AG20443 (cell line): Measurements from ENCODE around the gene CALU.
A peak's percentile ranks its signal among the peaks of the same experiment; 100 is the strongest.

Experiments
- DNase-seq: peaks from one replicate; pipeline ENCODE4 v3.0.0; 2012; ENCODE audit warnings: low spot score, mixed read lengths

Gene CALU

DNA sequence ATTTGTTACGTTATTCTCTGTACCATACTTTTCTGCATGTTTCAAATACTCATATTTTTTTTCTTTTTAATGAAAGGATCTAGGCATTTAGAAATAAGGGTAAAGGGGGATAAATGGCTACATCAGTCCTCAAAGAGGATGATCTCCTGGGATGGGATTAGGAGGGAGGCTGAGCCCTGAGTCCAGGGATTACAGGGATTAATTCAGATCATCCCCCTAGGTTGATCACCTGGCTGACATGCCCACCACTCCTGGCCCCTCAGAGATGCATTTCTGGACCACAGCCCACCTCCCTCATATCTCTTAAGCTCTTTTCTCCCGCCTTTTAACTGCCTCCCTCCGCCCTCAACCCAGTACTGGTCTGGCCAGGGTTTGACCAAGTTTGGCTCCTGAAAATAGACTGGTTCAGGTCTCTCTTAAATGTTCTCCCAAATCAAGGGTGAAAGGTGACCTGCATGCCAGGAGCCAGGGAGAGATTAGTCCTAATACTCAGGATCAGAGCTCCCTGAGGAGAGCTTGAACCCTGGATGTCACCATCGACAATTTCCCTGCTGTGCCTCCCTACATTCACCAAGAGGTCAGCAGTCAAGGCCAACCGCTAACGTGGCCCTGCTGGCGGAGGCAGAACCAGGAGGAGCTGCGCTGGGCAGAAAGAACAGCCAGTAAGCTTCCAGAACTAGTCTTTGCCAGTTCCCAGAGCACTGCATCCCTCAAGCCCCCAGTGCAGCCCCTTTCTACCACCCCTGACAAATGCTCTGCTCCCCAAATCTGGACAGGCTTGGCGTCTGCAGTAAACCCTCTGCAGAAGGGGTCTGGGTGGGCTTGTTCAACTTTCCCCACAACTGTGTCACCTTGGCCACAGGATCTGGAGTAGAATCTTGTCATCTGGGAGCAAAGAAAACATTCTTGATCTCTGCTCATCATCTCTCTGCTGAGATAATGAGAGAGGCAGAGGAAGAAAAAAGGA lies 49.6 kb downstream of the CALU start:
- DNase-seq: no peak

DNA sequence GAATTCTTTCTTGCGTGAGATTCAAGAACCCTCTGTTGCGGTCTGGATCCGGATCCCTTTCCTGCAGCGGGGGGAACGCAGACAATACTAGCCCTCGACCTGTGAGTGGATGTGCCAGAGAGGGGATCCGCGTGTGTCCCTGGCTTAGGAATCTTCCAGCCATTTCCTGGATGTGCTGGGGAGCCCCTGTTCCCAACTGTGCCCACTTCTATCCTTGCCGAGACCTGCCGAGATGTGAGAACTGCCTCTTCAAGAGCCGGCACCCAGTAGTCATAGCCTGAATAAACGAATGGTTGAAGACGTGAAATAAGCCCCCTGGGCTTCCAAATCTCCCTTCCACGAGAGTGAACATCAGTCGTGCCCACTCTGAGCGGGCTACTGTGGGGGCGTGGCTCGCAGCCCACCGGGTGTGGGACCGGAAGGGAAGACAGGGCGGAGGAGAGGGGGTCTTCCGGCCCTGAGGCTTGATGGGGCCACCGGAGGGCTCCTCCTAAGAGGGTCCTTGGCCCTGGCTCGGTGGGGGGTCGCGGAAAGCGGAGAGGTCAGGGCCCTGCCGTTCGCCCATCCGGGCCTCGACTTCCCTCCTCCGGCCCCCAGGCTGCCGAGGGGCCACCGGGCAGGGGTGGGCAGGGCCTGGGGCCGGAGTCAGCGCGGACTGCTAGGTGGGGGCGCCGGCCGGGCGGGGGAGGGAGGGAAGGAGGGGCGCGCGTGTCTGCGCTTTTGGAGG lies 51.3 kb downstream of the CALU start:
- DNase-seq: no peak

DNA sequence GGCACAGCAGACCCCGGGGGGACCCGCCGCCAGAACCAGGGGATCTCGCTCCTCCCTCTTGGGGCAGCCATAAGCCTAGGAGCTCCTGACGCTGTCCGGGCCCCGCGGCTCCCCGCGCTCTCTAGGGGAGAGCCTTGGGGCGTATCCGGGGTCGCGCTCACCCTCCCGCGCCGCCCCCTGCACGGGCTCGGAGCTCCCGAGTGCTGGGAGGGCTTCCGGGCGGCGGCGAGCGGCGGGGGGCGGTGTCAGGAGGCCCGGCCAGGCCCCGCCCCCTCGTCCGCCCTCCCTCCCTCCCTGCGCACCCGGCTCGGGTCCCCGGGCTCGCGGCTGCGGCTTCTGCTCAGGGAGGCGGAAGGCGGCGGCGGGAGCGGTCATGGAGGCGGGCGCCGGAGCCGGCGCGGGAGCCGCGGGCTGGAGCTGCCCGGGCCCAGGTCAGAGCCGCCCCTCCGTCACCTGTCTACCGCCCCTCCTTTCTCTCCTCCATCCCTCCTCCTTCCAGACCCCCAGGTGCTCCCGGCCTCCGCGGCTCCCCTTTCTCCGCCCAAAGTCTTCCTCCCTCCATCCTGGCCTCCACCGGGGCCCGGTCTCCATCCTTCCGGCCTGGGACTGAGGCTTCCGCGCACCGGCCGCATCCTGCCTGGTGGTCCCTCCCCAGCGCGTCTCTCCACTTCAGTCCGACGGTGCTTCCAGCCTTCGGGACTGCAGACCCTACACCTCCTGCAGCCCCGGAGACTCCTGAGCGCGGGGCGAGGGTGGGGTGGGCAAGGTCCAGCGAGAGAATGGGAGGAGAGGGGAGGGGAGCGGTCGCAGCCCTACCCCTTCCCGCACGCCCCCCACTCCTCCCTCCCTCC lies 52.2 kb downstream of the CALU start, which contains the start of gene CCDC136:
TSS of gene CCDC136 (plus strand) at position 848 of the 851 bp plus-strand sequence. CDS start 444 bp downstream, outside the sequence.
- DNase-seq: peak; percentile 92

DNA sequence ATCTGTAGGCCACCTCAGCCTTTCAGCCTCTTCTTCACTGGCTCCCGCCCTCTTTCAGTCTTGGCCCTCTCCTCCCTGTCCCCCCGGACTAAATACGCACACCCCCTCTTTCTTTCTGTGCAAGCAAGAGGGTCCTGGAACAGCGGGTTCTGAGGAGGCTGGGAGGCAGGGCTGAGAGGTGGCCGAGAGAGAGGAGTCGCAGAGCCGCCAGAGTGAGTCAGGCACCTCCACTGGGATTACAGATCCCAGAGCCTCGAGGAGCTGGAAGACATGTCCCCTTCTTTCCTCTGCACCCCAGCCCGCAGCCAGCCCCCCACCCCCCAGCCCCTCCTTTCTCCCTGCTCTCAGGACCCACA lies 52.8 kb downstream of the CALU start:
- DNase-seq: peak; percentile 53

DNA sequence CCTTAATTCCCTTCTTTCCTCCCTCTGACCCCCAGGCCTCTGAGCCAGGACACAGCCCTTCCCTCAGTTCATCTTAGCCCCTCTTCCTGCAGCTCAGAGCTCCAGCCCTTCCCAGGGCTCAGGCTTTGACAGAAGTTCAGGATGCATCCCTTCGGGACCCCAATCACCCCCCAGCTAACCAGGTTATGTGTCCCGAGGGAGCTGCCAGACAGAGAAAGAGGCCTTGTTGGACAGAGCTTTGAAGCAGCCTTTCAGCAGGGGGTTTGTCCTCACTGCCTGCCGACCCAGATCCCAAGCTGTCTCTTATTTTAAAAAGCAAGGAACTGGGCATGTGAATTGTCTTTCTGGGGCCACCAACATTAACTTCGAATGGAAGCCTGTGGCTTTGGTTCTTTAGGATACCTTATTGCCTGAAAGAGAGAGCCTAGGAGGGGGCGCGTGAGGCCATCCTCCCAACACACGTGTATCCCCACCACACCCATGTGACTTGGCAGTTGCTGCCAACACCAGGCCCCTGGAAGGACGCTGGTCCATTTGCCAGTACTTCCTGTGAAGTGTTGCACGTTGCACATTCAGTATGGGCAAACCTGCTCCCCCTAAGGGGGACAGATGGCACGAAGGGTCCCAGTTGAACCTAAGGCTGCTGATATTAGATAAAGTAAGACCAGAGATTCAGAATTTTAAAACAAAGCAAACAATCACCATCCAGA lies 53.5 kb downstream of the CALU start:
- no peak for DNase-seq

DNA sequence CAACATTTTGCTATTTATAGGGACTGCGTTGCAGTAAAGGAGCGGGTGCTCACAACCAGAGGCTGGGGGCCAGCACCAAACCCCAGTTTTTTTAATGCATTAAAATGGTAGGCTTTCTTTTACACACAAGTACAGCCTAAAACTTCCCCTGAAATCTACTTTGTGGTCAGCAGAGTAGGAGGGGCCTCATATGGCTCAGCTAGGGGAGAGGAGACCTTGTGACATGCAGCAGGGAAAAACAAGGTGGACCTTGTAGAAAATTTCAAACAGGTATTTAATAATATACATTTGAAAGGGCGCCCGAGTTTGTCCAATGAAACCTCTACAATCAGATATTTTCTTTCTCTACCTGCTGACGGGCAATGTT lies 54.0 kb downstream of the CALU start:
- DNase-seq: no peak

DNA sequence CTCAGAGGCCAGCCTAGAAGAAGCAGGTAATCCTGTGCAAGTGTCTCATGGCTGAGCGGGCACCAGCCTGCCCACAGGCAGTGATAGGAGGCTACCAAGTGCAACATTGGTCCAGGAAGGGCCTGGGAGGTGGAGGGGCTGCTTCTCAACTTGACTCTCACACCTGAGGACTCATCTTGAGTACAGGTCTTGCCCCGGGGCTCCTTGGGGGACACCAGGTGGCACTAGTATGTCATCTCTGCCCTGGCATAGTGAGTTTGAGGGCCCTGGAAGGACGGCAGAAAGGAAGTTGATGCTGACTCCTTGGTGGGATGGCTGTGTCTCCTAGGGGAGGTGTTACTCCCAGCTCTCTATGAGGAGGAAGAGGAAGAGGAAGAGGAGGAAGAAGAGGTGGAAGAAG lies 54.9 kb downstream of the CALU start:
- DNase-seq: no peak

DNA sequence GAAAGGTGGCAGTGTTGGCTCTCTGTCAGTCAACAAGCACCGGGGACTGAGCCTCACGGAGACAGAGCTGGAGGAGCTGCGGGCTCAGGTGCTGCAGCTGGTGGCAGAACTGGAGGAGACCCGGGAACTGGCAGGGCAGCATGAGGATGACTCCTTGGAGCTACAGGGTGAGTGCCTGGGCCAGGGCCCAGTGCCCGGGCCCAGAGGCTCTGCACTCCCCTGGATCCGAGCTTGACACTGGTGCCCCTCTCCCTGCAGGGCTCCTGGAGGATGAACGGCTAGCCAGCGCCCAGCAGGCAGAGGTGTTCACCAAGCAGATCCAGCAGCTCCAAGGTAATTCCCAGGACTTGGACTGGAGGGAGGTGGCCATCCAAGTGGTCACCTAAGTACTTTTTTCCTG lies 55.3 kb downstream of the CALU start:
- no peak for DNase-seq

DNA sequence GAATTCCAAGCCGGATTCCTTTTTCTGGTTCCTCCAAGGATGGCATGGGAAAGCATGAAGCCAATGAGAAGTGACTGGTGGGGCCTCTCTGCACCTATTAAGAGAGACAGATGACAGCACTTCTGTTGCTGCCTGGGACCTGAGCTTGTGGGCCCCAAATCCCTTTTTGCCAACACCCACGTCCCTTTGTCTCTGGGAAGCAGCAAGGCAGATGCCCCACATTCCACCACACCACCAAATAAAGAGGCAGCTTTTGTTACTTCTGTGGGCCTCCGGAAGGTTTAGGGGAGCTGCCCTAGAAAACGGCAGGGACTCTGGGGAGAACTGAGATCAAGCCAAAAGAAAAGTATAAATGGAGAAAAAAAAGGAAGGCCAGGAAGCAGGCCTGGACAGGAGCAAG lies 56.0 kb downstream of the CALU start:
- no peak for DNase-seq

DNA sequence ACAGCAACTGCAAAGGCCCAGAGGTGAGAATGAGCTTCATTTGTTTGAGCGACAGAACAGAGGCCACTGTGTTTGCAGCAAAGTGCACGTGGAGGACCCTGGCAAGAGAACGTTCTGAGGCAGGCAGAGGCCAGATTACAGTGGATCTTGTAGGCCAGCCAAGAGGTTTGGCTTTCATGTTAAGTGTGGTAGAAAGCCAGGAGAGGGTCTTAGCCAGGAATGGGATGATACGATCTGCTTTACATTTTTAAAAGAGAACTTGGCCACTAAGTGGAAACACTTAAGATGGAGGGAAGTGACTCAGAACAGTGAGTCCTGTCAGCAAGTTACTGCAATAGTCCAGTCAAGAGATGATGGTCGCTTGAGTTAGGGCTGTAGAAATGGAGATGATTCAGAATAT lies 57.2 kb downstream of the CALU start:
- peak; percentile 31 for DNase-seq

DNA sequence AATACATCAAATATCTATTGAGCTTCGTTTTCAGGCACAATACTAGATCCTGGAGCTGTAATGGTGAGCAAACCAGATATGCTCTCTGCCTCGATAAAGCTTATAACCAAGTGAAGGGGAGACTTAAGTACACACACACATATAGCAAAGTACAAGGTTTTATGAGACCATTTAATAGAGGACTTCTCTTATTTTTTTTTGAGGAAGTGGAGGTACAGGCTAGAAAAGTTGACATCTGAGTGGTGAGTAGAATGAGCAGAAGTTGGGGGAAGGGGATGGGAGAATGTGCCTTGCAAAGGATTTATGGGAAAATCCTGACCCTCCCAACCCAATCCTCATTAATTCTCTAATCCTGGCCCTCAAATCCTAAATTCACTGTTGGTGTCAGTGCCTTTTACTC lies 60.3 kb downstream of the CALU start:
- no peak for DNase-seq

DNA sequence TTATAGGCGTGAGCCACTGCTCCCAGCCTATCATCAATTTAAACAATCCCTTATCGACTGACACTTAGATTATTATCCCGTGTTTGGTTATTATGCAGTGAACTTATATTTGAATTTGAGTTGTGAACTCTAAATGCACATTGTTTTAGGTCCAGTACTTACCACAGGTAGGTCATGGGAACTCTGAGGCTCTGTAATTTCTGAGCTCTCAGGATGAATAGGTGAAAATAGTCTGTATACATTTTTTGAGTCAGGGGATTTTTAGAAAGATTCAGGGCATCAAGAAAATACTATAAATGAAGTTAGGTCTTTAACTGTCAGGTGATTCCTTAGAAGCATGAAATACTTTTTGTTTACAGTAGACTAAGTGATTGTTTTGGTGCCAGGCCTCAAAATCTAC lies 61.4 kb downstream of the CALU start:
- DNase-seq: no peak

DNA sequence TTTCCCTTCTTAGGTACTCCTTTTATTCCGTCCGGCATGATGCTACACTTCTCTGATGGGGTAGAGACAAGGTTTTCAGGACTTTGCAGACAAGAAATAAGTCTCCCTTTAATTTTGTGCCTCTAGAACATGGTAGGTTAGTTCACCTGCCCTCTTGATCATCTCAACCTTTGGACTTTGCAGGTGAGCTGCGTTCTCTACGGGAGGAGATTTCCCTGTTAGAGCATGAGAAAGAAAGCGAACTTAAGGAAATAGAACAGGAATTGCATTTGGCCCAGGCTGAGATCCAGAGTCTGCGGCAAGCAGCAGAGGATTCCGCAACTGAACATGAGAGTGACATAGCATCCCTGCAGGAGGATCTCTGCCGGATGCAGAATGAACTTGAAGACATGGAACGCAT lies 61.8 kb downstream of the CALU start:
- no peak for DNase-seq

DNA sequence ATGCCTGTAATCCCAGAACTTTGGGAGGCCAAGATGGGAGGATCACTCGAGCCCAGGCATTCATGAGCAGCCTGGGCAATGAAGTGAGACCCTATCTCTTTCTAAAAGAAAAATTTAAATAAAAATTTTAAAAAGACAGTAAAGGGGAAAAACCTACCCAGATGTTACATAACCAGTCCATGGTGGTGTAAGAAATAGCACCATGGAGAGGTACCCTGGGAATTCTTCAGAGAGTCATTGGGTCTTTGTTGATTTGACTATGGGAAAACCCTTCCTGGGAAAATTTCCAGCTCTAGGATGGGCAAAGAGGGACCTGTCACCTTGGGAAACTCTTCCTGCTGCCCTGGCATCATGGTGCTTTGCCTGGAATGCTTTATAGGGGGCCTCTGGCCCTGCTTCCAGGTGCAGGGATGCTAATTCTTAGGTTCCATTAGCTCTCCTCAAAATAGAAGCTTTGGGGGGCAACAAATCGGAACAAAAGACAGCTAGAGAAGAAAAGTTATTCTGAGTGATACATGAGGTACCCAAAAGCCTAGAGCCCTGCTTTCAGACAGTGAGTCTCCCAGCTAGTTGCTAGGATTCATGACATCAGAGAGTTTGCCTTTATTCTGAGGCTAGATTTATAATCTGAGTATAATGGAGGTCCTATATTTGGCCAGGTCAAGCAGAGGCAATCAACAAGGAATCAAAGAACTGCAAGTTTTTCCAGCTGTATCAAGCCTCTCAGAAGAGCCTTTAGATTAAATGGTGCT lies 62.7 kb downstream of the CALU start:
- no peak for DNase-seq

DNA sequence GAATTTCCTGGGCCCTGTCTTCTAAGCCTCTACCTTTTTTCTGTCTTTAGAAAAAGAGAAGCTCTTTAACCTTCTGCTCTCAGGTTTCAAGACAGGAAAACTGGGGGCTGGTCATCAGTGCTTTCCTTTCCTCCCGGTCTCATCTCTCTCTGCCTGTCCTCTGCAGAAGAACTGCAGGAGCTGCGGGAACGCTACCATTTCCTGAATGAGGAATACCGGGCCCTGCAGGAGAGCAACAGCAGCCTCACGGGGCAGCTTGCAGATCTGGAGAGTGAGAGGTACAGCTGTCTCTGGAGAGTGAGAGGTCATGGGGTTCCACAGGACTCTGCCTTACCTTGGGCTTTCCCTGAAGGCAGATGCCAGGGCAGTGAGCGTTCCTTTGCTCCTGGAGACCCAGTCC lies 65.3 kb downstream of the CALU start:
- DNase-seq: no peak

DNA sequence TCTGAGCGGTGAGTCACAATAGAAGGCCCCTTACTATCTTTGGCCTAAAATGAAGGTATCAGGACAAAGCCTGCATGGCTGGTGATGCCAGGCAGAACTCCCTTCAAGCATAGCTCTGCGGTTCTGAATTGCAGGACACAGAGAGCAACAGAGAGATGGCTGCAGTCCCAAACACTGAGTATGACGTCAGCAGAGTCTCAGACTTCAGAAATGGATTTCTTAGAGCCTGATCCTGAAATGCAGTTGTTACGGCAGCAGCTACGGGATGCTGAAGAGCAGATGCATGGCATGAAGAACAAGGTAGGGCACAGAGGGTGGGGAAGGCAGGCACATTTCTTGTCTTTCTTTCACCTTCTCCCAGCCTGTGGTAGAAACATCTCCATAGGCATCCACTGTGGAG lies 66.1 kb downstream of the CALU start:
- no peak for DNase-seq

DNA sequence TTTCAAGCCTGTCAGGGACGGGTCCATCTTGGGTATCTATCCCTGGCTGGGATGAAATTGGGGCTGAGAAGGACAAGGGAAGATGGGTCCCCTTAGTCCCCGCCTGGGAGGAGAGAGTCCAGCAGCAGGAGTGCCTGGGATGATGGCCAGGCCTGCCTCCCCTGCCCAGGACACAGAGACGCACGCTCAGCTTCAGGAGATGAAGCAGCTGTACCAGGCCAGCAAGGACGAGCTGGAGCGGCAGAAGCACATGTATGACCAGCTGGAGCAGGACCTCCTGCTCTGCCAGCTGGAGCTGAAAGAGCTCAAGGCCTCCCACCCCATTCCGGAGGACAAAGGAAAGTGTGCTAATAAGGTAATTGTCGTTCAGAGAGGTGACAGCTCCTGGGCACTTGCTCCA lies 68.0 kb downstream of the CALU start:
- no peak for DNase-seq

DNA sequence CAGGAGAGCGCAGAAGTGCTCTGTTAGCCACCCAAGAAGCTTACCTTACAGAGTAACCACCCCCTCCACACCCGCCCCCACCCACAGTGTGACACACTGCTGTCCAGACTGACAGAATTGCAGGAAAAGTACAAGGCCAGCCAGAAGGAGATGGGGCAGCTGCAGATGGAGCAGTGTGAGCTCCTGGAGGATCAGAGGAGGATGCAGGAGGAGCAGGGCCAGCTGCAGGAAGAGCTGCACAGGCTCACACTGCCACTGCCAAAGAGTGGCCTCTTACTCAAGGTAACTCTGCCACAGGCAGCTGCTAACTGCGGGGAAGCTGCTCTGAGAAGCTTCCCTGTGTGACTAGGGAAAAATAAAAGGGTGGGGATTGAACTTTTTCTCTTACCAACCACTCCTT lies 70.2 kb downstream of the CALU start:
- no peak for DNase-seq

DNA sequence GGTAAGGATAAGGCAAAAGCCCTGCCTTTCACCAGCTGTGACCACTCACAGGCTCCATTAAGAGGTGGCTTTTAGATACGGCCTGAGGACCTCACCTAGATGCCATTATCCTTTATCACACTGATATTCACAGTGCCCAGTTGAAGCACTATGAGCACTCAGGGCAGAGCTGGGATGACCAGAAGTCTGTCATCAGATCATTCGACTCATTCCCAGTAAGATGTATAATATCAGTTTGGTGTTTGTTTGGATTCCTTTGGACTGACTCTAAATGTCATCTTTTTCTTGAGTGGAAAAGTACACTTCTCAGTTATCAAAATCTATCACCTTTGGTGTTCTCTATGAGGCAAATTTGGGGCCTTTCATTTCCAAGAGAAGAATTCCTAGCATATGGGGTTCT lies 71.3 kb downstream of the CALU start:
- peak; percentile 38 for DNase-seq

DNA sequence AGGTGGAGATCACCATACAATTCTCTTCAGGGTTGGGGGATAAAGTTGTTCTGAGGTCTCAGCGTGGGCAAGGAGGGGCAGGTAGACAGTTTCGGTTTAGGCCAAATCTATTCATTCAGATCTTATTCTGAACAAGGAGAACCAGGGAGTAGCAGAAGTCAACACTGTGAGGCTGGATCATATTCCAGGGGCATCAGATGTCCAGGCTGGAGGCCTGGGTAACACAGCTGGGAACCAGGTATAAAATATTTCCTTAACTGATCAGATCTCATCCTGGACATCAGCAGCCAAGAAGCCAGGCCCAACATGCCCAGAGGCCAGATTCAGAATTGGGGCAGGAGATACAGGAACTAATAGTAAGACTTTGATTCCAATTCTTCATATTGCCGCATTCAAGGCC lies 71.8 kb downstream of the CALU start:
- no peak for DNase-seq
